Measurements from ENCODE around the gene PIAS1.
"Not testable (repeated sequence)": the region's sequence is repeated elsewhere in the genome, so short reads cannot be mapped to it uniquely, and the experiment has no call there.

Gene PIAS1

GRCh38 chr15:68129072-68129471, 75.0 kb downstream of the PIAS1 start:
- no peak for DNase-seq

DNA sequence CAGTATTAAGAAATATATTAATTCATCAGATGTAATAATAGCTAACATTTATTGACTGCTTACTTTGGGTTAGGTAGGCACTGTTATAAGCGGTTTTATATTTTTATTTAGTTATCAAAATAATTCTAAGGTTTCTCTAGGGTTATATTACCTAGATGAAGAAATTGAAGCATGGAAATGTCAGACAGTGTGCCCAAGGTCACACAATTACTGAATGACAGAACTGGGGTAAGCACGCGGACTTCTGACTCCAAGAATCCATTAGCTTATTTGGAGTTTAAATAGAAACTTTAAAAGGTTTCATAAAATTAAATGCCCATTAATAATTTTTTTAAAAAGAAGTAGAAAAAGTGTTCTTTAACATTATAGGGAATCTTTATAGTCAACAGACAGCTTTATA, 76.7 kb downstream of the PIAS1 start:
- no peak for DNase-seq

GRCh38 chr15:68137096-68137495, 83.0 kb downstream of the PIAS1 start:
- no peak for DNase-seq

- DNase-seq: no peak
Observed at GRCh38 chr15:68143129-68143528, 89.0 kb downstream of the PIAS1 start.

- DNase-seq: no peak
Observed at GRCh38 chr15:68143785-68144184, 89.7 kb downstream of the PIAS1 start.

DNA sequence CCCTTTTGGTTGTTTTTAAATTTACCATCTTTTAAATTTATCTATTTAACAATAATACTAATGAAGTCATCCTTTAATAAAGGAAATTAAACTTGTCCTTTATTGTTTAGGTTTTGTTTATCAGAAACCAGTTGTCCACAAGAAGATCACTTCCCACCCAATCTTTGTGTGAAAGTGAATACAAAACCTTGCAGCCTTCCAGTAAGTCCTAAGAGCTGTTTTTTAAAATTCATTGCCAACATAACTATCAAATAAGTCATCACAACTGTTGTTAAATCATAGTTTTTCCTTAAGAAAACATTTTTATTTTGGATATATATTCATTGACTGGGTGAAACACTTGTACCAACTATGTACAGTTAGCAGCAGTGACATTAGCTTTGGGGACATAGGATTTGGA, 91.6 kb downstream of the PIAS1 start:
- DNase-seq: no peak

GRCh38 chr15:68148039-68148438, 93.9 kb downstream of the PIAS1 start:
- DNase-seq: no peak

DNA sequence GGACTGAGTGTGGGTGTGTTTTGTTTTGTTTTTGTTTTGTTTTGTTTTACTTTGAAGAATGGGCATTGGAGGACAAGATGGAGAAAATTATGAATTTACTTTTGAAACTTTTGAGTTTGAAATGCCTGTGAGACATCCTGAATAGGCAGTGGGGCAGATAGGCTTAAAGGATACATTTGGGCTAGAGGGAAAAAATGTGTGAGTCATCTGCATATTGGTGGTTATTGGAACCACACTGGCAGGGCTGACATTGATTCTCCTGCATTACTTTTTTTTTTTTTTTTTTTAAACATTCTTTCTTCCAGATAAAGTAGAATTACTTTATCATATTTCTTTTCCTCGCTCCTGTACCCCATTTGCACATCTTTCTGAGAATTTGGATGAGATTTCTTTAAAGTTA, 94.9 kb downstream of the PIAS1 start:
- no peak for DNase-seq

- no peak for DNase-seq
Observed at GRCh38 chr15:68150187-68150586, 96.1 kb downstream of the PIAS1 start.

- no peak for DNase-seq
Observed at GRCh38 chr15:68151277-68151676, 97.2 kb downstream of the PIAS1 start.

- no peak for DNase-seq
Observed at GRCh38 chr15:68152342-68152741, 98.2 kb downstream of the PIAS1 start.

GRCh38 chr15:68154923-68155559, 100.9 kb downstream of the PIAS1 start:
- peak; percentile 11 for DNase-seq

DNA sequence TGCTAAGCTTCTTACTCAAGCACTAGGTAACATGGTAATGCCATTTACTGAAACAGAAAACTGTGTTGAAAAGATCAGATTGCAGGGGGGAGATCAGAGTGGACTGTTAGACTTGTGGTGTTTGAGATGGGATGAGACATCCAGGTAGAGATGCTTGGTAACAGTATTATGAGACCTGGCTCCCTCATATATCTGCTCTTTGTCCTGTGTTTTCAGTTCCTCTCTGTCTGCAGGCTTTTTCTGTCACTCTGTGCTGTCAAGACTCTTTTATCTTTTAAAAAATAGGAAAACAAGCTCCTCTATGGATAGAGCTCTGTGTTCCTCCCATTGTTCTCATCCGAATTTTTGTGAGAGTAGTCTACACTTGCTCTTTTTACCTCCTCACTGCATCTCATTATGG, 103.0 kb downstream of the PIAS1 start:
- no peak for DNase-seq

DNA sequence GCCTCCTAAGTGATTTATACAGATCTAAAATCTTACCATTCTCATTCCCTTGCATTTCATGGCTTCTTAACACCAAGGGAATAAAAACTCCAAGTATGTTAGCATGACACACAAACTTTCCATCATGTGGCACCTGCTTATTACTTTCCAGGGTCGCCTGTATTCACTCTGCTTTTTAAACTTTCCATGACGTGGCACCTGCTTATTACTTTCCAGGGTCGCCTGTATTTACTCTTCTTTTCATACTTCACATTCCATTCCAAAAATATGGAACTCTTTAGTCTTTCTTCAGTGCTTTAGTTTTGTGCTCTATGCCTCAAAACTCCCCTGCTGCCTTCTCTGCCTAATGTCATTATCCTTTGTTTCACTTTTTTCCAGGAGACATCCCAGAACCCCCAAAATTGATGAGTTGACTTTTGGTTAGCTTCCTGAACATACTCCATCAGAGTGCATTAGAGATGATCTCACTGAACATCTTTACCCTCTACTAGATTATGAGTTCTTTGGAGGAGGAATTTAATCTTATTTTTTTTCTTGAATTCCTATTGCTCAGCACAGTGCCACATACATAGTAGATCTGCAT, 104.0 kb downstream of the PIAS1 start:
- DNase-seq: no peak

DNA sequence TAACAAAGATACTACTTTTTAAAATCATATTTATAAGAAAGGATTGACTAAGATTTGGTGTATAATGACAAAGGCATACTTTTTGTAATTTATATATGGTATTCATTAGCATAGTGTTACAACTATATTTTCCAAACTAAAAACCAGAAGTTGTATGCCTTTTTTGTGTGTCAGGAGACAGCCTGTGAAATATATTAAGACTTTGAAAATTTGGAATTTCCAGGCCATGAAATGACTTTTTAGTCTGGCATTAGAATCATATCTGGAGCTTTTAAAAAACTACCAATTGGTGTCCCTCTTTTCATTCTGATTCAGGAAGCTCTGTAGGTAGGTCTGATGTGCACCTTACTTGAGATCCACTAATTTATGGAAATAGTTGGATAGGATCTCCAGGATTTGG, 109.1 kb downstream of the PIAS1 start:
- no peak for DNase-seq

DNA sequence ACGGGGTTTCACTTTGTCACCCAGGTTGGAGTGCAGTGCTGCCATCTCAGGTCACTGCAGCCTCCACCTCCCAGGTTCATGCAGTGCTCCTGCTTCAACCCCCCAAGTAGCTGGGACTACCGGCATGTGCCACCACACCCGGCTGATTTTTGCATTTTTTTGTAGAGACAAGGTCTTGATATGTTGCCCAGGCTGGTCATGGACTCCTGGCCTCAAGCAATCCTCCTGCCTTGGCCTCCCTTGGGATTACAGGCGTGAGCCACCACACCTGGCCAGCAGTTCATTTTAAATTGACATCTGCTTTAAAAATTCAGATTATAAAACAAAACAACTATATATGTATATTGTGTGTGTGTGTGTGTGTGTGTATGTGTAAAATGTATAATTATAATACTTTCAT, 112.7 kb downstream of the PIAS1 start:
- DNase-seq: no peak

GRCh38 chr15:68172037-68172436, 117.9 kb downstream of the PIAS1 start:
- DNase-seq: not testable (repeated sequence)

DNA sequence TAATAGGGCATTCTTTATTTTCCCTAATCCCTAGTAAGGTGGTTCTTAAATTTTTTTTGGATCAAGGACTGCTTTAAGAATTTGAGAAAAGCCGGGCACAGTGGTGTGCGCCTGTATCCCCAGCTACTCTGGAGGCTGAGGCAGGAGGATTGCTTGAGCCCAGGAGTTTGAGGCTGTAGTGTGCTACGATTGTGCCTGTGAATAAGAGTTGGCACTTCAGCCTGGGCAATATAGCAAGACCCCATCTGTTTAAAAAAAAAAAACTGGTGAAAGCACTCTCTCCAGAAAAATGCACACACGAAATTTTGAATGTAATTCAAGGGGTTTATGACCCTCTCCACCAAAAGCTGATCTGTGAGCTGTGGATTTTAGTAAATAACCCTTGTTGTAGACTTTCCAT, 119.0 kb downstream of the PIAS1 start:
- no peak for DNase-seq

DNA sequence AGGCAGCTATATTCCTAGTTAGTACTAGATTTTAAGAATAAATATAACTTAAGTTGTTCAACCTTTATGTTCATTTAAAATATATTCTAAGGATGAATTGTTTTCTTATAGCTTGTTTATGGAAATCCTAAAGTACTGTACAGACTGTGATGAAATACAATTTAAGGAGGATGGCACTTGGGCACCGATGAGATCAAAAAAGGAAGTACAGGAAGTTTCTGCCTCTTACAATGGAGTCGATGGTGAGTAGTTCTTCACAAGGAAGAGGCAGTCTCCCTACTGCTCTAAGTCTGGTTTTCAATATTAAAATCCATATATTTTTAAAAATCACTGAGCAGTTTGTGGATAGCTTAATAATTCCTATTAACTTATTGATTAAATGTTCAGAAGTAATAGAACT, 121.4 kb downstream of the PIAS1 start:
- DNase-seq: no peak

DNA sequence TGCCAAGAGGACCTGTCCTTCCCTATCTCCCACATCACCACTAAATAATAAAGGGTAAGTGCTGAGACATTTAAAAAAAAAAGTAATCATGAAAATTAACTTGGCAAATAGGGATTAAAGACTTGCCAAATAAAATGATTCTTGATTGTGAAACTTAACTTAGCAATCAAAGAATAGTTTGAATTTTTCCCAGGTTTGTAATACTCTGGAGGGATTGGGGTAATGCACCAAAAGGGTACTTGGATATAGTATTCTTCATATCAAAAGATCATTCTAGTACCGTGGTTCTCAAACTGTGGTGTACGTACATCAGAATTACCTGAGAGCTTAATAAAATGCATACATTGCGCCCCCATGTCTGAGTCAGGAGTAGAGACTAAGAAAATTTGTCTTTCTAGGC, 122.5 kb downstream of the PIAS1 start:
- no peak for DNase-seq

DNA sequence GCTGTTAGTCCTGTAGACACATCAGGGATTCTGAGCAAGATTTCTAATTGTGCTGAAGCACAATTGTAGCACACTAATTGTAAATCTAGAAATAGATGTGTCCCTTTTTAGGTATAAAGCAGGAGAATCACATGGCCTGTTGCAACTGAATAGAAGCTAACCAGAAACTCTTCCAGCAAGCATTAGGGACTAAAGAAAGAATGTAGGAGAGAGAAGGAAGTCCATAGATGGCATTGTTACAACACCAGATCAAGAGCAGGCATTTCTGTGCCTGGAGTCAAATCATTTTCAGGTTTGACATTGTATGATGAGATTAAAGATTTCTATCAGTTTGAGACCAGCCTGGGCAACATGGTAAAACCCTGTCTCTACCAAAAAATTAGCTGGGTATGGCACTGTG, 123.6 kb downstream of the PIAS1 start:
- no peak for DNase-seq

- no peak for DNase-seq
Observed at GRCh38 chr15:68183616-68184315, 129.7 kb downstream of the PIAS1 start.

- DNase-seq: no peak
Observed at GRCh38 chr15:68184616-68185480, 130.7 kb downstream of the PIAS1 start.
